ENCODE measurements around the gene CD1E. TPM values are rescaled to one million over a fixed set of nuclear protein-coding genes. Genes with fewer than 3 reads are reported as not detected.

The CD1E gene
- total and polyA plus RNA-seq, 2 donors (not counting 1 experiment from before 2014, with no cell fraction given): not detected

DNA sequence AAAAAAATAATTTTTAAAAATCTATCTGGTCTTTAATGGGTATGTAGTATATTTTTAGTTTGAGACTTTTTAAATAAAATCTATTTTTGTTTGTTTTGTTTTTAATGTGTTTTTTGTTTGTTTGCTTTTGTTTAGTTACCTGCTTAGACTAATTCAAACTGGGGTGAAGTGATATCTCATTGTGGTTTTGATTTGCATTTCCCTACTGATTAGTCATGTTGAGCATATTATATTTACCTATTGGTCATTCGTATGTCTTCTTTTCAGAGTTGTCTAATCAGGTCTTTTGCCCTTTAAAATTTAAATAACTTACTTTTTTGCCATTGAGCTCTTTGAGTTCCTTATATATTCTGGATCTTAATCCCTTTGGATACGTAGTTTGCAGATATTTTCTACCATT is 42.6 kb upstream of the CD1E start:
- Histone ChIP-seq H3K4me1 (ENCODE audit: control insufficient read depth in 2 of 2, insufficient read depth in 2 of 2, low read length in 2 of 2) (peaks cover 0 to 14% of the 10 kb centered on the region in 2 donors), H3K9me3 (ENCODE audit: control extremely low read depth in 1 of 3, control insufficient read depth in 2 of 3, insufficient read depth in 1 of 3, low read length in 2 of 3) (peaks cover 0 to 3% (median 0%) of the 10 kb centered on the region in 3 donors), H3K36me3 (replicated peaks in 1 of 2; ENCODE audit: control extremely low read depth in 1 of 2, control insufficient read depth in 1 of 2, extremely low read depth in 1 of 2, insufficient read depth in 2 of 2, low read length in 1 of 2) (no peaks in the 10 kb centered on the region), H4K20me1 (ENCODE audit: control insufficient read depth, insufficient read depth, low read length, poor library complexity, severe bottlenecking) (no peaks in the 10 kb centered on the region), H3K27me3 (replicated peaks in 1 of 4; ENCODE audit: control extremely low read depth in 1 of 4, control insufficient read depth in 3 of 4, insufficient read depth in 4 of 4, low read length in 3 of 4) (no peaks in the 10 kb centered on the region), H3K9ac (ENCODE audit: low read length) (no peak overlapping the region), H3K4me3 (ENCODE audit: control extremely low read depth in 1 of 5, extremely low read depth in 1 of 5, insufficient read depth in 1 of 5, low read depth in 2 of 5, low read length in 4 of 5) (no peak overlapping the region), H3K4me2 (replicated peaks; ENCODE audit: low read depth, low read length, poor library complexity, severe bottlenecking) (peak overlapping the region; percentile 17), H2AFZ (ENCODE audit: insufficient read depth, low read depth, low read length, poor library complexity, severe bottlenecking) (no peak overlapping the region), H3K27ac (ENCODE audit: low read length in 2 of 2) (no peak overlapping the region), H3K79me2 (ENCODE audit: control insufficient read depth, insufficient read depth, low read length) (no peaks in the 10 kb centered on the region)
- H3K27me3 Mint-ChIP-seq: no peaks in the 10 kb centered on the region
- H3K9me3 Mint-ChIP-seq (ENCODE audit: insufficient read depth): peaks cover 8% of the 10 kb centered on the region
- DNase-seq (no peak), ATAC-seq (ENCODE audit: low read depth) (no peak)
- no peak overlapping the region for H3K27ac Mint-ChIP-seq
- ChIA-PET POLR2A (interaction anchor here (0.6 kb wide), 1 partner anchor 183 kb away, joined by 8 read pairs; no protein-coding TSS in a partner anchor), CTCF (no interaction called here)
- H3K4me1 Mint-ChIP-seq: peaks cover 22% of the 10 kb centered on the region
- intact Hi-C loops (cut with micrococcal nuclease): no loop called here
- TF ChIP-seq, protein P1, sequence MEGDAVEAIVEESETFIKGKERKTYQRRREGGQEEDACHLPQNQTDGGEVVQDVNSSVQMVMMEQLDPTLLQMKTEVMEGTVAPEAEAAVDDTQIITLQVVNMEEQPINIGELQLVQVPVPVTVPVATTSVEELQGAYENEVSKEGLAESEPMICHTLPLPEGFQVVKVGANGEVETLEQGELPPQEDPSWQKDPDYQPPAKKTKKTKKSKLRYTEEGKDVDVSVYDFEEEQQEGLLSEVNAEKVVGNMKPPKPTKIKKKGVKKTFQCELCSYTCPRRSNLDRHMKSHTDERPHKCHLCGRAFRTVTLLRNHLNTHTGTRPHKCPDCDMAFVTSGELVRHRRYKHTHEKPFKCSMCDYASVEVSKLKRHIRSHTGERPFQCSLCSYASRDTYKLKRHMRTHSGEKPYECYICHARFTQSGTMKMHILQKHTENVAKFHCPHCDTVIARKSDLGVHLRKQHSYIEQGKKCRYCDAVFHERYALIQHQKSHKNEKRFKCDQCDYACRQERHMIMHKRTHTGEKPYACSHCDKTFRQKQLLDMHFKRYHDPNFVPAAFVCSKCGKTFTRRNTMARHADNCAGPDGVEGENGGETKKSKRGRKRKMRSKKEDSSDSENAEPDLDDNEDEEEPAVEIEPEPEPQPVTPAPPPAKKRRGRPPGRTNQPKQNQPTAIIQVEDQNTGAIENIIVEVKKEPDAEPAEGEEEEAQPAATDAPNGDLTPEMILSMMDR (IDR thresholded peaks at IDR 0.05): no peak
- no peak for TF ChIP-seq EZH2 (IDR thresholded peaks at IDR 0.05; ENCODE audit: borderline replicate concordance, insufficient read depth, low read depth, low read length, poor library complexity, severe bottlenecking)
- WGBS (ENCODE audit: insufficient coverage): no CpG with 5 or more reads among the region's 2 CpGs
- no peak overlapping the region for H3K4me3 Mint-ChIP-seq

DNA sequence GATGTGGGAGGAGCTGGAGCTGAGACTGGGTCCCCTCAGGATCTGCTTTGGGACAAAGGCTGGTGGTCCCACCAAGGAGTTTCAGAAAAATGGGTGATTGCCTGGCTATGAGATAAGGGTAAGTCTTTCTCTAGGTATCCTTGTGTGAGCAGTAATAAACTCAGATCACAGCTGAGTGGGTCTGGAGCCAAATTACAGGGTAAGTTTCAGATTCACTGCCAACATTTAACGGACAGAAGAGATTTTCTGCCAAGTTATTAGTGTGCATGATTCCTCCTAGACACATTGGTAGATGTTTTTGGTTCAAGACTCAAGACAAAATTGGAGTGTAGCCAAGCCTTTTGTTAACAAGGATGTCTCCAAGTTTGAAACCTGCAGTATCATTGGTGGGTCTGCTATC is 29.8 kb upstream of the CD1E start:
- Histone ChIP-seq H3K27ac (ENCODE audit: low read length in 2 of 2) (no peak overlapping the region), H4K20me1 (ENCODE audit: control insufficient read depth, insufficient read depth, low read length, poor library complexity, severe bottlenecking) (no peaks in the 10 kb centered on the region), H3K79me2 (ENCODE audit: control insufficient read depth, insufficient read depth, low read length) (no peaks in the 10 kb centered on the region), H3K4me1 (ENCODE audit: control insufficient read depth in 2 of 2, insufficient read depth in 2 of 2, low read length in 2 of 2) (peaks cover 5 to 7% of the 10 kb centered on the region in 2 donors), H3K9me3 (ENCODE audit: control extremely low read depth in 1 of 3, control insufficient read depth in 2 of 3, insufficient read depth in 1 of 3, low read length in 2 of 3) (peaks cover 9 to 13% (median 12%) of the 10 kb centered on the region in 3 donors), H3K9ac (ENCODE audit: low read length) (no peak overlapping the region), H2AFZ (ENCODE audit: insufficient read depth, low read depth, low read length, poor library complexity, severe bottlenecking) (no peak overlapping the region), H3K4me2 (replicated peaks; ENCODE audit: low read depth, low read length, poor library complexity, severe bottlenecking) (no peak overlapping the region), H3K27me3 (replicated peaks in 1 of 4; ENCODE audit: control extremely low read depth in 1 of 4, control insufficient read depth in 3 of 4, insufficient read depth in 4 of 4, low read length in 3 of 4) (no peaks in the 10 kb centered on the region), H3K4me3 (ENCODE audit: control extremely low read depth in 1 of 5, extremely low read depth in 1 of 5, insufficient read depth in 1 of 5, low read depth in 2 of 5, low read length in 4 of 5) (no peak overlapping the region), H3K36me3 (replicated peaks in 1 of 2; ENCODE audit: control extremely low read depth in 1 of 2, control insufficient read depth in 1 of 2, extremely low read depth in 1 of 2, insufficient read depth in 2 of 2, low read length in 1 of 2) (no peaks in the 10 kb centered on the region)
- TF ChIP-seq, protein P1 (IDR thresholded peaks at IDR 0.05): no peak
- no peak for TF ChIP-seq EZH2 (IDR thresholded peaks at IDR 0.05; ENCODE audit: borderline replicate concordance, insufficient read depth, low read depth, low read length, poor library complexity, severe bottlenecking)
- Mint-ChIP-seq H3K4me1 (peaks cover 17% of the 10 kb centered on the region), H3K9me3 (ENCODE audit: insufficient read depth) (peaks cover 6% of the 10 kb centered on the region), H3K4me3 (no peak overlapping the region), H3K27ac (no peak overlapping the region), H3K27me3 (no peaks in the 10 kb centered on the region)
- no CpG with 5 or more reads among the region's 1 CpG for WGBS (ENCODE audit: insufficient coverage)
- ChIA-PET CTCF (interaction anchor here (1.3 to 14.2 kb wide), 4 partner anchors 12 to 119 kb away, joined by 3 to 280 read pairs (median 9); no protein-coding TSS in a partner anchor), POLR2A (no interaction called here)
- no peak for ATAC-seq (ENCODE audit: low read depth)
- DNase-seq: no peak
- intact Hi-C loops (cut with micrococcal nuclease): no loop called here
